B cell (primary cell): ENCODE measurements around the gene TMEM108. TPM values are rescaled to one million over a fixed set of nuclear protein-coding genes. Genes with fewer than 3 reads are reported as not detected.

ENCODE experiments used
- ATAC-seq: fragments of 200-7000 bp; cut with Tn5 transposase; one replicate; pipeline ENCODE4 v1.10.0; 2021; ENCODE audit warnings: low read depth, mild to moderate bottlenecking, moderate number of reproducible peaks, moderate library complexity
- CTCF ChIA-PET: fragments of 350-600 bp; sonication (Branson Sonifier 250); formaldehyde crosslinking; loops from one replicate; lab custom pipeline; 2021; ENCODE audit warnings: antibody characterized with exemption, inconsistent platforms; lab: Charles Lee
- POLR2A ChIA-PET: fragments of 350-600 bp; sonication (Branson Sonifier 250); formaldehyde crosslinking; loops from one replicate; lab custom pipeline; 2021; ENCODE audit warnings: antibody characterized with exemption; lab: Charles Lee
- DNase-seq: peaks from one replicate; pipeline ENCODE4 v3.0.0; 2013
- H2AFZ ChIP-seq: 2 replicates; pipeline ENCODE4 v1.6.1; 2012; ENCODE audit warnings: mild to moderate bottlenecking, low read depth, low read length; ENCODE audit not compliant: insufficient read depth, poor library complexity, severe bottlenecking
- H3K27ac ChIP-seq, 2 donors: 1 replicate in 1 of 2; 2 replicates in 1 of 2; pipeline ENCODE4 v1.5.1; 2012 to 2013; ENCODE audit warnings: low read length in 2 of 2, mild to moderate bottlenecking in 2 of 2, moderate library complexity in 1 of 2
- H3K27me3 ChIP-seq, 4 experiments: fragments of 200-600 bp in 1 of 4; sonication (generic) in 1 of 4; replicated peaks in 1 of 4; 1 replicate in 2 of 4; 2 replicates in 2 of 4; pipeline versions ENCODE4 v1.6.1 to v1.7.0; 2013 to 2016; ENCODE audit warnings: low read length in 3 of 4, mild to moderate bottlenecking in 2 of 4, mixed read lengths in 1 of 4, moderate library complexity in 1 of 4; ENCODE audit not compliant: insufficient read depth in 4 of 4, control insufficient read depth in 3 of 4; ENCODE audit errors: control extremely low read depth in 1 of 4
- H3K36me3 ChIP-seq, 2 experiments: replicated peaks in 1 of 2; 1 replicate in 1 of 2; 2 replicates in 1 of 2; pipeline versions ENCODE4 v1.6.1 to v1.7.1; 2013; ENCODE audit warnings: low read length in 1 of 2; ENCODE audit not compliant: insufficient read depth in 2 of 2, control insufficient read depth in 1 of 2; ENCODE audit errors: control extremely low read depth in 1 of 2, extremely low read depth in 1 of 2
- H3K4me1 ChIP-seq, 2 donors: fragments of 200-600 bp in 1 of 2; sonication (generic) in 1 of 2; 1 replicate in 1 of 2; 2 replicates in 1 of 2; pipeline versions ENCODE4 v1.5.1 to v1.6.1; 2013 to 2017; ENCODE audit warnings: low read length in 2 of 2; ENCODE audit not compliant: control insufficient read depth in 2 of 2, insufficient read depth in 2 of 2
- H3K4me2 ChIP-seq: replicated peaks from 2 replicates; pipeline ENCODE3; 2012; ENCODE audit warnings: mild to moderate bottlenecking, low read depth, low read length; ENCODE audit not compliant: poor library complexity, severe bottlenecking
- H3K4me3 ChIP-seq, 5 experiments: fragments of 200-600 bp in 1 of 5; sonication (generic) in 1 of 5; 1 replicate in 3 of 5; 2 replicates in 2 of 5; pipeline versions ENCODE4 v1.5.1 to v1.7.0; 2011 to 2016; ENCODE audit warnings: low read length in 4 of 5, mild to moderate bottlenecking in 4 of 5, low read depth in 2 of 5, control low read depth in 1 of 5, moderate library complexity in 1 of 5; ENCODE audit not compliant: insufficient read depth in 1 of 5; ENCODE audit errors: control extremely low read depth in 1 of 5, extremely low read depth in 1 of 5
- H3K79me2 ChIP-seq: fragments of 200-600 bp; sonication (generic); one replicate; pipeline ENCODE4 v1.6.0; 2016; ENCODE audit warnings: low read length; ENCODE audit not compliant: control insufficient read depth, insufficient read depth
- H3K9ac ChIP-seq: fragments of 200-600 bp; sonication (generic); 2 replicates; pipeline ENCODE4 v1.6.1; 2017; ENCODE audit warnings: mild to moderate bottlenecking, low read length, moderate library complexity
- H3K9me3 ChIP-seq, 3 donors: one replicate each; pipeline versions ENCODE4 v1.6.1 to v1.7.1; 2013; ENCODE audit warnings: low read length in 2 of 3; ENCODE audit not compliant: control insufficient read depth in 2 of 3, insufficient read depth in 1 of 3; ENCODE audit errors: control extremely low read depth in 1 of 3
- H4K20me1 ChIP-seq: 2 replicates; pipeline ENCODE4 v1.6.0; 2012; ENCODE audit warnings: mild to moderate bottlenecking, low read length; ENCODE audit not compliant: insufficient read depth, control insufficient read depth, poor library complexity, severe bottlenecking
- H3K27ac Mint-ChIP-seq: one replicate; pipeline ENCODE4 v1.8.0; 2021; ENCODE audit warnings: mixed read lengths
- H3K27me3 Mint-ChIP-seq: one replicate; pipeline ENCODE4 v1.8.0; 2021; ENCODE audit warnings: mixed read lengths
- H3K4me1 Mint-ChIP-seq: one replicate; pipeline ENCODE4 v1.8.0; 2021; ENCODE audit warnings: mixed read lengths
- H3K4me3 Mint-ChIP-seq: one replicate; pipeline ENCODE4 v1.8.0; 2021; ENCODE audit warnings: mixed read lengths
- H3K9me3 Mint-ChIP-seq: one replicate; pipeline ENCODE4 v1.8.0; 2022; ENCODE audit warnings: mixed read lengths; ENCODE audit not compliant: insufficient read depth
- EZH2 ChIP-seq: IDR thresholded peaks from 2 replicates; pipeline ENCODE4 v1.6.1; 2012; ENCODE audit warnings: borderline replicate concordance, low read depth, mild to moderate bottlenecking, moderate library complexity, low read length; ENCODE audit not compliant: insufficient read depth, poor library complexity, severe bottlenecking
- WGBS: methylation state at CpG from one replicate; pipeline ENCODE4 v1.1.5; 2013; ENCODE audit warnings: missing lambda C conversion rate; ENCODE audit not compliant: insufficient coverage; 5-methylcytosine and 5-hydroxymethylcytosine counted together
- intact Hi-C: fragments of 100-400 bp; cut with micrococcal nuclease; formaldehyde crosslinking; loops from one replicate; pipeline ENCODE4 v1.10.0; 2022
- polyA plus RNA-seq: library from polyadenylated mRNA; depleted of rRNA; stranded (reverse); fragments of >200 nt; gene quantifications from 2 replicates; pipeline ENCODE4 v1.2.3, GENCODE V29; 2012
- total RNA-seq, 2 donors: library from RNA; stranded (reverse); fragments of 120-200 nt in 1 of 2; gene quantifications; 1 replicate in 1 of 2; 2 replicates in 1 of 2; pipeline versions ENCODE4 v1.2.3 to v1.2.4, GENCODE V29; 2013 to 2022
- TF ChIP-seq, protein P1 (sequence below): fragments of 200-600 bp; IDR thresholded peaks from one replicate; pipeline ENCODE4 v1.8.0; 2022; ENCODE audit warnings: antibody characterized with exemption, mild to moderate bottlenecking

TMEM108 gene
- total and polyA plus RNA-seq, 2 donors (not counting 1 experiment from before 2014, with no cell fraction given) = not detected

DNA sequence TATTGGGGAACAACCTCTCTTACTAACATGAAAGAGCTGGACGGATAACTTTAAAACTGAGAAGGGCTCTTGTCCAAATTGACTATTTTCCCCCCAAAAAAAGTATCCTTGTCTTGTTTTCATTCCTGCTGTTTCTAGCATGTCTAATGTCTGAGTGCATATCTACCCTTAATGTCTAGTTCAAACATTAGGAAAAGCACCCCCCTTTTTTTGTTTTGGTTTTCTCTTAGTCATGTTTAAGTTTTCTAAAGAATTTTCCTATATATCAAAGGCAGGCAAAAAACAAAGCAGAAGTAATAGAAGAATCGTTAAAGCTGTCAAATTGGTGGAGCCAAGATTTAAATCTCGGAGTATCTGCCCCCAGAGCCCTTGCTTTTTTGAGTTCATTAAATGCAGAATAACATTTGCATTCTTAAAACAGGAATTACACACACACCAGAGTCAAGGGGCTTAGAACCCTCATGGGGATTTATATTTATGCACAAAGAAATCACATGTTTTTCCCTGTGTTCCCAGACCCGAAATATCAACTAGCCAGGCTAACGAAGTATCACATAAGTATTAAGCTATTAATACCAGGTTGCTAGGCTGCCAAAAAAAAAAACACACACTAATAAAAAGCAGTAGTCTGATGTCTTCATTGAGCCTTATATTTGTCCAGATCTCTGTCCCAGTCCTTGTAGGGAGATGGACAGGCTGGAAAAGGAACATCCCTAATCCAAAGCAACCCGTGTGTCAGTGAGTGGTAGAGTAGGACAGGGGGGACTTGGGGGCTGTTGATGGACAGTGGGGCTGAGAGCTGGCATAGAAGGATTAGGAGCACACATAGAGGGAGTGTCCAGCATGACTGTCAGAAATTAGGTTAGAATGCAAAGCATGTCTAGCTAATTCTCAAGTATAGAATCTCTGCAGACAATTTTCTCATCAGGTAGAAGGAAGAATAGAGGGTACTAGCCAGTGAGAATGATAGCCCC, 258.0 kb downstream of the TMEM108 start:
- Histone ChIP-seq H3K4me2 (no peak overlapping the region), H2AFZ (no peak overlapping the region), H3K9me3 (no peaks in the 10 kb centered on the region), H3K4me1 (no peaks in the 10 kb centered on the region), H4K20me1 (no peaks in the 10 kb centered on the region), H3K79me2 (no peaks in the 10 kb centered on the region), H3K27ac (no peak overlapping the region), H3K27me3 (no peaks in the 10 kb centered on the region), H3K4me3 (no peak overlapping the region), H3K9ac (no peak overlapping the region), H3K36me3 (no peaks in the 10 kb centered on the region)
- POLR2A ChIA-PET = no interaction called here
- ATAC-seq (no peak), DNase-seq (no peak)
- Mint-ChIP-seq H3K4me3 (no peak overlapping the region), H3K9me3 (no peaks in the 10 kb centered on the region), H3K27ac (no peak overlapping the region), H3K27me3 (peaks cover 7% of the 10 kb centered on the region), H3K4me1 (no peaks in the 10 kb centered on the region)
- TF ChIP-seq, protein P1, sequence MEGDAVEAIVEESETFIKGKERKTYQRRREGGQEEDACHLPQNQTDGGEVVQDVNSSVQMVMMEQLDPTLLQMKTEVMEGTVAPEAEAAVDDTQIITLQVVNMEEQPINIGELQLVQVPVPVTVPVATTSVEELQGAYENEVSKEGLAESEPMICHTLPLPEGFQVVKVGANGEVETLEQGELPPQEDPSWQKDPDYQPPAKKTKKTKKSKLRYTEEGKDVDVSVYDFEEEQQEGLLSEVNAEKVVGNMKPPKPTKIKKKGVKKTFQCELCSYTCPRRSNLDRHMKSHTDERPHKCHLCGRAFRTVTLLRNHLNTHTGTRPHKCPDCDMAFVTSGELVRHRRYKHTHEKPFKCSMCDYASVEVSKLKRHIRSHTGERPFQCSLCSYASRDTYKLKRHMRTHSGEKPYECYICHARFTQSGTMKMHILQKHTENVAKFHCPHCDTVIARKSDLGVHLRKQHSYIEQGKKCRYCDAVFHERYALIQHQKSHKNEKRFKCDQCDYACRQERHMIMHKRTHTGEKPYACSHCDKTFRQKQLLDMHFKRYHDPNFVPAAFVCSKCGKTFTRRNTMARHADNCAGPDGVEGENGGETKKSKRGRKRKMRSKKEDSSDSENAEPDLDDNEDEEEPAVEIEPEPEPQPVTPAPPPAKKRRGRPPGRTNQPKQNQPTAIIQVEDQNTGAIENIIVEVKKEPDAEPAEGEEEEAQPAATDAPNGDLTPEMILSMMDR = no peak
- TF ChIP-seq EZH2 = no peak
- WGBS = 86% methylated on average over 2 of the region's 6 CpGs
- CTCF ChIA-PET = no interaction called here
- intact Hi-C loops = no loop called here

DNA sequence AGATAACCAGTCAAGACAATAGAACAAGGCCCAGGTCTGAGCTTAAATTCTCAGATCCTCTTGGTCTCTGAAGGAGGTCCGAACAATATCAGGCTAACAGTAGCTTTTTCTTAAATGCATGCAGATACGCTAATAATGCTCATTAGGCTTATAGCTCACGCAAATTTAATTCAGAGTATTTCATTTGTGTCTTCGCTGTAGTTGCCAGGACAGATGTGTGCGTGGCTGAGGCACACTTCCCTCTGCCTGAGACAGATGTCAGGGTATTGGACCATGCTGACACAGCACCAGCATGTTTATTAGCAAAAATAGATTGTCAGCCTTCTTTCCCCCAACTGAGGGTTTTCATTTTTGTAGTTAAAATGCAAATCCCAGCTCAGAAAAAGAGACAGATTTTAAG, 258.8 kb downstream of the TMEM108 start:
- Mint-ChIP-seq H3K4me1 (no peaks in the 10 kb centered on the region), H3K27ac (no peak overlapping the region), H3K4me3 (no peak overlapping the region), H3K27me3 (peaks cover 3% of the 10 kb centered on the region), H3K9me3 (no peaks in the 10 kb centered on the region)
- DNase-seq (no peak), ATAC-seq (no peak)
- Histone ChIP-seq H3K4me1 (no peaks in the 10 kb centered on the region), H3K4me2 (no peak overlapping the region), H3K36me3 (no peaks in the 10 kb centered on the region), H3K27me3 (no peaks in the 10 kb centered on the region), H3K79me2 (no peaks in the 10 kb centered on the region), H3K9ac (no peak overlapping the region), H3K4me3 (no peak overlapping the region), H3K9me3 (no peaks in the 10 kb centered on the region), H4K20me1 (no peaks in the 10 kb centered on the region), H3K27ac (no peak overlapping the region), H2AFZ (no peak overlapping the region)
- TF ChIP-seq, protein P1 = no peak
- TF ChIP-seq EZH2 = no peak
- ChIA-PET POLR2A (no interaction called here), CTCF (no interaction called here)
- 86% methylated on average over 5 of the region's 5 CpGs for WGBS
- intact Hi-C loops = no loop called here
